ENCODE data around the gene GAGE12J. TPM values are rescaled to one million over a fixed set of nuclear protein-coding genes. Genes with fewer than 3 reads are reported as not detected.
"Not testable (repeated sequence)": the region's sequence is repeated elsewhere in the genome, so short reads cannot be mapped to it uniquely, and the experiment has no call there.

GAGE12J gene
- not detected for total RNA-seq

GRCh38 chrX:49321737-49322136 lies at the start of gene GAGE12J:
Gene GAGE12J (plus strand): TSS chrX:49322037. CDS start chrX:49323194, 1,157 bp downstream.
- not testable (repeated sequence) for DNase-seq (ENCODE audit: low read depth in 2 of 3, low spot score in 2 of 3)

- no peak for DNase-seq (ENCODE audit: low read depth in 2 of 3, low spot score in 2 of 3)
Measured at GRCh38 chrX:49272421-49272820, 49.4 kb upstream of the GAGE12J start.

GRCh38 chrX:49273181-49273727 lies 48.6 kb upstream of the GAGE12J start:
- DNase-seq (ENCODE audit: low read depth in 2 of 3, low spot score in 2 of 3), result peak in 1 of 3 donors; percentile 44

GRCh38 chrX:49276207-49276606 lies 45.6 kb upstream of the GAGE12J start:
- DNase-seq (ENCODE audit: low read depth in 2 of 3, low spot score in 2 of 3), result no peak

- DNase-seq (ENCODE audit: low read depth in 2 of 3, low spot score in 2 of 3), result no peak
Measured at GRCh38 chrX:49276671-49277534, 44.9 kb upstream of the GAGE12J start.

GRCh38 chrX:49277535-49277830 lies 44.4 kb upstream of the GAGE12J start:
- DNase-seq (ENCODE audit: low read depth in 2 of 3, low spot score in 2 of 3), result no peak

- no peak for DNase-seq (ENCODE audit: low read depth in 2 of 3, low spot score in 2 of 3)
Measured at GRCh38 chrX:49278081-49278480, 43.8 kb upstream of the GAGE12J start.

GRCh38 chrX:49282647-49283011 lies 39.2 kb upstream of the GAGE12J start:
- DNase-seq (ENCODE audit: low read depth in 2 of 3, low spot score in 2 of 3), result no peak

GRCh38 chrX:49284212-49284611 lies 37.6 kb upstream of the GAGE12J start:
- no peak for DNase-seq (ENCODE audit: low read depth in 2 of 3, low spot score in 2 of 3)

- no peak for DNase-seq (ENCODE audit: low read depth in 2 of 3, low spot score in 2 of 3)
Measured at GRCh38 chrX:49286136-49286535, 35.7 kb upstream of the GAGE12J start.

- DNase-seq (ENCODE audit: low read depth in 2 of 3, low spot score in 2 of 3), result no peak
Measured at GRCh38 chrX:49286581-49286980, 35.3 kb upstream of the GAGE12J start.

GRCh38 chrX:49287665-49288064 lies 34.2 kb upstream of the GAGE12J start:
- peak in 1 of 3 donors; percentile 24 for DNase-seq (ENCODE audit: low read depth in 2 of 3, low spot score in 2 of 3)

GRCh38 chrX:49290215-49290614 lies 31.6 kb upstream of the GAGE12J start:
- no peak for DNase-seq (ENCODE audit: low read depth in 2 of 3, low spot score in 2 of 3)

- DNase-seq (ENCODE audit: low read depth in 2 of 3, low spot score in 2 of 3), result peak in 2 of 3 donors; percentile 54 to 71
Measured at GRCh38 chrX:49291615-49292337, 30.1 kb upstream of the GAGE12J start.

- DNase-seq (ENCODE audit: low read depth in 2 of 3, low spot score in 2 of 3), result no peak
Measured at GRCh38 chrX:49292400-49293362, 29.2 kb upstream of the GAGE12J start.

GRCh38 chrX:49299293-49299692 lies 22.5 kb upstream of the GAGE12J start:
- not testable (repeated sequence) for DNase-seq (ENCODE audit: low read depth in 2 of 3, low spot score in 2 of 3)

- no peak for DNase-seq (ENCODE audit: low read depth in 2 of 3, low spot score in 2 of 3)
Measured at GRCh38 chrX:49300703-49301102, 21.1 kb upstream of the GAGE12J start.

- no peak for DNase-seq (ENCODE audit: low read depth in 2 of 3, low spot score in 2 of 3)
Measured at GRCh38 chrX:49303346-49303745, 18.5 kb upstream of the GAGE12J start, which contains the start of gene GAGE10. Gene GAGE10 (plus strand): TSS chrX:49303646. CDS start chrX:49304860, 1,214 bp downstream.

- DNase-seq (ENCODE audit: low read depth in 2 of 3, low spot score in 2 of 3), result peak in 1 of 3 donors; percentile 17
Measured at GRCh38 chrX:49307775-49308174, 14.1 kb upstream of the GAGE12J start.

- DNase-seq (ENCODE audit: low read depth in 2 of 3, low spot score in 2 of 3), result peak in 2 of 3 donors; percentile 11 to 43
Measured at GRCh38 chrX:49308604-49309269, 13.1 kb upstream of the GAGE12J start.

All from hematopoietic multipotent progenitor cell (in vitro differentiated cells).